DMS 273 (cell line): Measurements from ENCODE around the gene CSRP1.

ENCODE experiments used
- DNase-seq: peaks from one replicate; lab custom pipeline; 2025; ENCODE audit not compliant: unreplicated experiment; lab: John Stamatoyannopoulos, UW

CSRP1 gene

DNA sequence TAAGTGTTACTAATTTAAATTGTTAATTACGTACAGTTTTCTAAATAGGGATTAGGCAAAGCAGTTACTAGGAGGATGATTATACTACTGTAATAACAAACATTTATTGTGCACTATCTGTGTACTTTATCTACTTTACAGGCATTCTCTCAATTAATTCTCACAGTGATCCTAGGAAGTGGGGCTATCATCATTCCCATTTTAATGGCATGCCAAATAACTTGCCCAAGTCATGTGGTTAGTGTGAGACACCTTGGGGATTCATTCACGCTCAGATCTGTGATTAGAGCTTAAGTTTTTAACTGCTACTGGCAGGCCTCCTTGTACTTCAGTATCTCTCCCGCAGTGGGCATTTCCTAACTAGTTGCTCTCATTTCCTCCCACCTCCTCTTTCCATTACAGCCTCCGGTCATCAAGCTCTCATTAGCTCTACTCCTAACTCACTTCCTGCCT lies 49.4 kb downstream of the CSRP1 start:
- DNase-seq: no peak

DNA sequence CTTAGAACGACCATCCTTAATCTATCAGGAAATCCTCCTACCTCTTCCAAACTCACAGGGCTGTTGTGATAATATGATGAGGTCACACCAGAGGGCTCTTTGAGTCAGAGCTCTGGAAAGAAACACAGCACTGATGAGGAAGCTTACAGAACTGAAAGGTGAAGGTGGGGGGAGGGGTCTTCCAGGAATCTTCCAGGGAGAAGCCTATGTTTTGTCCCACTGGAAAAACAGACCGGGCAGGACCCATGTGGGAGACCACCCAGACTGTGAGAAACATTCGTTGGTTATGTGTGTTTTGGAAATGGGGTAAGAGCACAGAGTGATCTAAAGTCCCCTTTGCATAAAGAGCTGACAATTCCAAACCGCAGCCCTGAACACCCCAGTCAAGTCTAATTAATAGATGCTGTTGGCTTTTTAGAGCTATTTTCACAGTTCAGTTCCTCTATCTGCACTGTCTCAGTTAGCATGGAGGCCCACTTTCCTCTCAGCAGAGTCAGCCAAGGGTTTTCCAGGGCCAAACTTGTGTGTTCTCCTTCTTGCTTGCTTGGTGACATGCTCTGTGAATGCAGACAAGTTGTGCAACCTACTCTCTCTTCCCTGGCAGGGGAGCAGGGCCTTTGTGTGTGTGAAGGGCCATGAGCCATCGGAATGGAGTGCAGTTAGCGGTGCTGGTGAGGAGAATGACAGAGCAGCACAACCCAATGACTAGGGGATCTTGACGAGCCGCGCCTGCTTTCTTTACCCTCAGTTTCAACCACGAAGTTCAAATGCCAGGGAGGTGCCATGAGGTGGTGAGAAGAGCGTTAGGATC lies 50.2 kb downstream of the CSRP1 start:
- no peak for DNase-seq

DNA sequence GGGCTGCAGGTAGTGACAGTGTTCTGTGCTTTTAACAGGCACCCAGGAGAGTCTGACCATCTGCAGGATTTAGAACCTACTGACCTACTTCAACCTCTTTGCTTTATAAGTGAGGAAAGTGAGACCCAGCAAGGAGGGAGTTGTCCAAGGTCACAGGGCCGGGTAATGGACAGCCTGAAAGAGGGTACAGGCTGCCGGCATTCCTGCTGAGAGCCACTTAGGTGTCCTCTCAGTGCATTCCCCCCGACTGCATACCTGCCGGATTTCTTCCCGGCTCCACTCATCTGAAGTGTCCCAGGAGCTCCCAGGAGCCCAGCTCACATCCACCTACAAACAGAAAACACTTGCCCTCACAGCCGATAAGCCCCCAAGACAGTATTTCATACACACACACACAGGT lies 51.8 kb downstream of the CSRP1 start:
- DNase-seq: no peak

DNA sequence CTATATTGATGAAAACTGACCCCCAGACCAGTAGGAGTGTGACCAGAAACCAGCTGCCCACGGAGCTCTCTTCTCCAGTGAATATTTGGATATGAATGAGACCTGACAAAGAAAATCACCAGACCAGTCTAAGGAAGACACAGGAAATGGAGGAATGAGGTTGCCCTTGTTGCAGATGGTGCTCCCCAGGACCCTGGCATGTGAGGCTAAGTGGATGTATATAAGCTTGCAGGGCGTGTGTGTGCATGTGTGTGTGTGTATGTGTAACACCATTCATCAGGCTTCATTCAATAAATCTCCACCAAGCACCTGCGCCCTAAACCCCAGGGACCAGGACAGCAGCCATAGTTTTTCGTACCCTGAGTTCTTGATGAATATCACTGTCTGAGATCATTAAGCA lies 52.3 kb downstream of the CSRP1 start:
- DNase-seq: no peak

DNA sequence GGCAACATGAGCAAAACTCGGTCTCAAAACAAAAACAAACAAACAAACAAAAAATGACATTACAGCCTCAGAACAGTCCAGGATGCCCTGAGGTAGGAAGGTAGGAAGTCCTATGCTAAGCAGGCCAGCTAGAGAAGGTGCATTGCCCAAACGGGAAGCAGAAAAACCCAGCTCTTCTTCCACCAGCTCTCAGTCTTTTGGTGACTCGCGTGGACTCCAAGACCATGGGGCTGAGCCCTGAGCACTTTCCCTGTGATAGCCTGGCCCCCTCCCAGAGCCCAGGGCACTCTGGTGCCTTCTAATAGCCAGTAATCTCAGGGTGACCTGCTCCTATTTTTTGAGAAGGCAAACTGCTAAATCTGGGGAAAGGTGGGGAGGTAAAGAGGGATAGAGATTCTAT lies 54.1 kb downstream of the CSRP1 start:
- DNase-seq: no peak

DNA sequence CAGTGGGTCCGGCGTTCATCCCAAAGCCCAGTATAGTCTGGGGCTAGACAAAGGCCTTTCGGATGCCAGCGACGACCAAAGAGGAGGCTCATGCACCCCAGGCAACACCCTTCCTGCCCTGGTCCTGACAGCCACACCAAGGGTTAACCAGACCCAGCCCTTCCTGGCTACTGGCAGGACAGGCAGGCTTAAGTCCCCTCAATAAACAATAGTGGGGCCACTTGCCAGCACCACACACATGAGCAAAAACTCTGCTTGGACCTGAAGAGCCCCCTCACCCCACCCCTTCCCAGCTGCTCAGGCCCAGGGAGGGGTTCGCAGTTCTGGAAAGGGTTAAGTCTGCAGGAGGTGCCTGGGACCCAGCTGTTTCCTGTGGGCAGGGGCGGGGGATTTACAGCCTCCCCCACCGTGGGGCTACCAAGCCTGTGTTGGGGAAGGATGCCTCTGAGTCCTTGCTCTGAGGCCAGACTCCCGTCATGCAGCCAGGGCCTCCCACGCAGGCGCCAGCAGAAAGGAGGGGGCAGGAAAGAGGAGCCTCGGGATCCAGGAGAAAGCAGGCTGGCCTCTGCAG lies 56.1 kb downstream of the CSRP1 start:
- DNase-seq: peak; percentile 89

DNA sequence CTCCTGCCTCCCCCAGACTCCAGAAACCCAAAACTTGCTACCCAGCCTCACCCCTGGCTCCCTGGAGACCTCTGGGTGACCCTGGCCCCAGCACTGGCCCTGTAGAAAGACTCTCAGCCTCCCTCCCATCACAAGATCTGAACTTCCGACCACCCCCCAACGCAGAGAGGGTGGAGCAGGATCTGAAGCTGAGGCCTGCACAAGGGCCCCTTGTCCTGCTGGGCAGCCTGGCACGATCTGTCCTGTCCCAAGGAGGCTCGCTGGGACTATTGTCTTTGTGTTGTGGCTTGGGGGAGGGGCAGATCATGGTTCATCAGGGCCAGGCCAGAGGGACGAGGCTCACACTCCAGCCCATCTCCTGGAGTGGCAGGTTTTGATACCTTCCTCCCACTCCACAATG lies 57.9 kb downstream of the CSRP1 start:
- DNase-seq: no peak

DNA sequence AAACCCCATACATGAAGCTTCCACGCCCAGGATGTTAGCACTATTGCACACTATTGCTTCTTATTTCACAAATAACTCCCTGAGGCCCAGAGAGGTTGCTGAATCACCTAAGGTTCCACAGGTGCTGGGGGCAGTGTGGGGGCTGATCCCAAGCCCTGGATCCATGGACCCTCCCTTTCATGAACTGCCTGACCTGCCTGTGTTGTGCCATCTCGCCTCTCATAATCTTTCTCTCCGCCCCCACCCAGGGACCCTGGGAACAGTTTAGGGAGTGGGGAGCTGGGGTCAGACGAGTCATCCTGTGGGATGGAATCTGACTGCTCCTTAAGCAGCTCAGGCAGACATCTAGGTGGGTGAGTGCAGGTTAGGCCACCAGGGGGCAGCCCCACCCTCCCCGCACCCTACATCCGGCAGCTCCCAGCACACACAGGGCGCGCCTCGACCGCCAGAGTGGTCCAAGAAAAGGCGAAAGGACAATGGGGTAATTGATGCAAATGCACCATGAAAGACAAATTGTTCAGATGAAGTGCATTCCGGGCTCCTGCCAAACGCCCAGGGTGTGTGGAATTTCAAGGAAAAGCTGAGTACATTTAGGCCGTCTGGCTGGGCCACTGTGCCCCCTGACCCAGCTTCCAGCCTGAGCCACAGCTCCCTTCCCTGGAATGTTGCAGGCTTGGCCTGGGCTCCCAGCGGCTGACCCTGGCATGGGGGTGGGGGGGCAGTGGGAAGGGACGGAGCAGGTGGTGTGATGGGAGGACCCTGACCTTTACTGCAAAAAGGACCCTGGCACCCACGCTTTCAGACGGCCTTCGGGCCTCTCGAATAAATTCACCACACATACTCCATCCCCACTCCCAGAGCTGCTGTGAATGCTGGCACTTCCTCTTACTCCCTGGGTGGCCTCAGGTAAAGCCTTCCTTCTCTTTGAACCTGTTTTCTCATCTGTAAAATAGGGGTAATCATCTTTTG lies 58.7 kb downstream of the CSRP1 start:
- DNase-seq: peak; percentile 77

DNA sequence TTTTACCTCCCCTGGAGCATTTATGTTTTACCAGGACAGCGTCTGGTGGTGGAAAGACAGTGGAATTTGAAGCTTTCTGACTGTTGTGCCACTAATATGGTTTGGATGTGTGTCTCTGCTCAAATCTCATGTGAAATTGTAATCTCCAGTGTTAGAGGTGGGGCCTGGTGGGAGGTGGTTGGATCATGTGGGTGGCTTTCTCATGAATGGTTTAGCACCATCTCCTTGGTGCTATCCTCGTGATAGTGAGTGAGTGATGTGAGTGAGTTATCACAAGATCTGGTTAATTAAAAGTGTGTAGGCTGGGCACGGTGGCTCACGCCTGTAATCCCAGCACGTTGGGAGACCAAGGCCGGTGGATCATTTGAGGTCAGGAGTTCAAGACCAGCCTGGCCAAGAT lies 61.6 kb downstream of the CSRP1 start:
- no peak for DNase-seq

DNA sequence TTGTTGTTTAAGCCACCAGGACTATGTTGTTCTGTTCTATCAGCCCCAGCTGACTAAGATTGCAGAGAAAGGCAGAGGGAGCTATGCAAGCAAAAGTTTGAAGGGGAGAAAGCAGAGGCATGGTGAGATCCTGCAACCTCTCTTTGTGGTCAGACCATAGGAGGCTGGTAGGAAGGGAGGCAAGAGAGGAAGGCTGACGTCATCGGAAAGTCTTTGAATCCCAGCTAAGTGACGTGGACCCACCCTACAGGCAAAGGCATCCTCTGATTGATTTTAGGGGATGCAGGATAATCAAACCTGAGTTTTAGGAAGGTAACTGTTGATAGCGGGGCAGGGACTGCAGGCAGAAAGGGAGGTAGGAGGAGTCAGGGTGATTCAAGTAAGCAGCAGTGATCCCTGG lies 62.1 kb downstream of the CSRP1 start:
- DNase-seq: no peak

DNA sequence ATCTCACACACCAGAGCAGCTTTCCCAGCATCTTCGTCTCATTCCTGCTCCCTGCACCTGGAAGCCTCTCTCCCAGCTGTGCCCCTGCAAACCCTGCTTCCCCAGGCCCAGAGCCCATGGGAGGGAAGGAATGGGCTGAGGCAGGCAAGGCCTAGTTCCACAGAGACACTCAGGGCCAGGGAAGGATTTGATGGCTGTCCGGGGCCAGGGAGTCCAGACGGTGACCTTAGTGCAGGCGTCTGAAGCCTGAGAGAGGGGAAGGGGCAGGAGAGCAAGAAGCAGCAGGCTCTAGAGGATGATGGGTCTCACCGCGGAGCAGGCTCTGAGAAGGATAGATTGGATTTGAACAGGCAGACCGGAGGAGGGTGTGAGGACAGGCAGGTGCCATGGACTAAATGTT lies 63.2 kb downstream of the CSRP1 start:
- no peak for DNase-seq

DNA sequence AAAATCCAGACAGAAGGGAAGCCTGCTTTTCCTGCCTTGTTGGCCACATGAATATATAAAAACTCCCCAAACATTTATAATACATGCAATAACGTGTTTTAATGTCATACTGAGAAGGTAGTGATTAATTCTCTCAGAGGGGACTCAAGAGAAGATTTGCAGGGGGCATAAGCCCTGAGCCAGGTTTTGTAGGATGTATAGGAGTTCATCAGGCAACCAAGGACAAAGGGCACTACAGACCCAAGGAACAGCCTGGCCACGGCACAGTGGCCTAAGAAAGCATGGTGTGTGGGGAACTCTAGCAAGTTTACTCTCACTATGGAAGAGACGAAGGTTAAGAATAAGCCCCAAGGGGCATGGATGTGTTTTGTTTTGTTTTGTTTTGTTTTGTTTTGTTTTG lies 70.0 kb downstream of the CSRP1 start:
- DNase-seq: no peak

DNA sequence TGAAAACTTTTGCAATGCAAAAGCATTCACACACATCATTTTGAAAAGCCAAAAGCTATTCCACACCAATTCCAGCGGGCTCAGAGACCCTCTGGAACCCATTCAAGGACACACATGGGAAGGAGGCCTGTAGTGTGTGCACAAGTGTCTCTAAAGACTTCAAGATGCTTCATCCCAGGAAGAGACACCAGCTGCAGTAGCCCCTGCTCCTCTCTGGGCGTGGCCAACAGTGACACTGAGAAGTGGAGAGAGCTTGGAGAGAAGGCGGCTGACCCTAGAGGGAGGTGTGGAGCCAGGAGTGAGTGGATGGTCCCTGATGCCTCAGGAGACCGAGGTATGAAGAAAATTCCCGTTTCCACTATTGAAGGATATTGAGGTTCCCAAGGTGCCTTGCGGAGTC lies 70.5 kb downstream of the CSRP1 start:
- peak; percentile 32 for DNase-seq

DNA sequence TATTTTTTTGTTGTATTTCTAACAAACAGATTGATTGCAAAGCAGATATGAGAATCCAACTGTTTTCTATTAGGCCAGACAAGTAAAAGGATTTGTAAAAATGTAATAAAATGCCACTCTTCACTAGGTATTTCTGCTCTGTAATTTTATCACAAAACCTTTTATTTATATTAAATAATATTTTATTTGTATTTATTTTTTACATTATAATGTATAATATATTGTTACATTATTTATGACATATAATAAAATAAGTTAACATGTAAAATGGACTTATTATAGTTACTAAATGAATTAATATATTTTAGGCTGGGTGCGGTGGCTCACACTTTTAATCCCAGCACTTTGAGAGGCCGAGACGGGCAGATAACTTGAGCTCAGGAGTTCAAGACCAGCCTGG lies 72.7 kb downstream of the CSRP1 start:
- no peak for DNase-seq

DNA sequence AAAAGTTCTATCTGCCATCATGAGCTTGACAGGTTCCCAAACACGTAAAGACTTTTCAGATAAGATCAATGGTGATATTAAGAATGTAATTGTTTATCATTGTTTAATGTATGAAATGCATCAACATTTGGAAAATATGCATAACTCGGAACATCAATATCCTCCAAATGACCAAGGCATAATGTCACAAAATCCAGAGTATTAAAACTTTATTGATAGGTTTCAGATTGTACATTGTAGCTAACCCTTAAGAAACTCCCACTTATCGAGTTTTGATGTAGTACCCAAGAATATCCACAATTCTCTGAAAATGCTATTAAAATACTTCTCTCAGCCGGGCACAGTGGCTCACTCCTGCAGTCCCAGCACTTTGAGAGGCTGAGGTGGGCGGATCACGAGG lies 73.3 kb downstream of the CSRP1 start:
- DNase-seq: no peak
